Measurements from ENCODE around the gene RPL23. TPM values are rescaled to one million over a fixed set of nuclear protein-coding genes. Genes with fewer than 3 reads are reported as not detected.
A peak's percentile ranks its signal among the peaks of the same experiment; 100 is the strongest.

Gene RPL23
- total RNA-seq, 1 donor from 2014 or later: 1,087 TPM

GRCh38 chr17:38867968-38868816 is 14.7 kb upstream of the RPL23 start:
- Histone ChIP-seq H3K9me3 (ENCODE audit: insufficient read depth, low read depth, low read length) (no peaks in the 10 kb centered on the region), H3K27ac (ENCODE audit: low read depth, low read length) (peak overlapping the region; percentile 36), H3K9ac (ENCODE audit: low read length) (peak overlapping the region; percentile 55)

DNA sequence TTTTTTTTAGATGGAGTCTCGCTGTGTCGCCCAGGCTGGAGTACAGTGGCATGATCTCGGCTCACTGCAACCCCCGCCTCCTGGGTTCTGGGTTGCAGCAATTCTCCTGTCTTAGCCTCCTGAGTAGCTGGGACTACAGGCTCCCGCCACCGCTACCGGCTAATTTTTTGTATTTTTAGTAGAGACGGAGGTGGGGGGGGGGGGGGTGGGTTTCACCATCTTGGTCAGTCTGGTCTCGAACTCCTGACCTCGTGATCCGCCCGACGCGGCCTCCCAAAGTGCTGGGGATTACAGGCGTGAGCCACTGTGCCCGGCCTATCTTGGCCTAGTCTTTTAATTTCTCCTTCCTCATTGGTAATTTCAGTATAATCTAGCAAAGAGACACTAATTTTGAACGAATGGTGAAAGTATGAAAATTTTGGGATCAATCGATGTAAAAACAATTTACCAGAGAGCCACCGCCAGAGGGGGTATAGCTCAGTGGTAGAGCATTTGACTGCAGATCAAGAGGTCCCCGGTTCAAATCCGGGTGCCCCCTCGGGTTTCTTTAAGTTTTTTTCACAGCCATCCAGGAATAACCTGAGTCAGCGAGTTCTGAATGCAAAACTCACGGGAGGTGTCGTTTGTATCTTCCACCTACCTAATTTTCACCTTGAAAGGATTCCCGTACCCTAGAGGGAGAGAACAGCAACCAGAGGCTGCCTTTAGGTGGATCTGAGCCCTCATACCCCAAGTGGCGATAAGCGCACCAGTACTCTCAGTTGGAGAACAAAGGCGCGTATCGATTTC is 13.9 kb upstream of the RPL23 start:
- peak overlapping the region; percentile 87 for H3K4me2 ChIP-seq (ENCODE audit: low read length)
- Mint-ChIP-seq H3K27me3 (ENCODE audit: low read depth, unreplicated experiment) (no peaks in the 10 kb centered on the region), H3K4me3 (ENCODE audit: unreplicated experiment) (peak overlapping the region; percentile 93), H3K27ac (ENCODE audit: unreplicated experiment) (peak overlapping the region; percentile 87), H3K4me1 (ENCODE audit: low read depth, unreplicated experiment) (peaks cover 11% of the 10 kb centered on the region), H3K36me3 (ENCODE audit: low read depth, unreplicated experiment) (peaks cover 5% of the 10 kb centered on the region), H3K9me3 (ENCODE audit: unreplicated experiment) (no peaks in the 10 kb centered on the region)
- H3K79me2 ChIP-seq (ENCODE audit: insufficient read depth, low read length): peaks cover 24% of the 10 kb centered on the region
- H3K4me3 ChIP-seq (ENCODE audit: insufficient read depth, low read depth, low read length): peak overlapping the region; percentile 88
- peak overlapping the region; percentile 55 for H3K9ac ChIP-seq (ENCODE audit: low read length)
- no peaks in the 10 kb centered on the region for H3K9me3 ChIP-seq (ENCODE audit: insufficient read depth, low read depth, low read length)
- H4K20me1 ChIP-seq (ENCODE audit: insufficient read depth, low read length): peaks cover 17% of the 10 kb centered on the region
- no peaks in the 10 kb centered on the region for H3K27me3 ChIP-seq (ENCODE audit: insufficient read depth, low read length)
- TF ChIP-seq CTCF (IDR thresholded peaks at IDR 0.05; ENCODE audit: insufficient read depth, low read depth, low read length) (no peak), EZH2 (IDR thresholded peaks at IDR 0.05; ENCODE audit: insufficient read depth, low read length) (no peak)
- DNase-seq (ENCODE audit: low read depth) (peak; percentile 41), FAIRE-seq (peak; percentile 17)
- no peaks in the 10 kb centered on the region for H3K36me3 ChIP-seq (ENCODE audit: insufficient read depth, low read length)
- peak overlapping the region; percentile 30 for H2AFZ ChIP-seq (ENCODE audit: low read depth, low read length)
- H3K27ac ChIP-seq (ENCODE audit: low read depth, low read length): peak overlapping the region; percentile 36
- peaks cover 33% of the 10 kb centered on the region for H3K4me1 ChIP-seq (ENCODE audit: insufficient read depth, low read length)

More at GRCh38 chr17:38867968-38868816, 14.7 kb upstream of the RPL23 start:
- TF ChIP-seq EZH2 (IDR thresholded peaks at IDR 0.05; ENCODE audit: insufficient read depth, low read length) (no peak), CTCF (IDR thresholded peaks at IDR 0.05; ENCODE audit: insufficient read depth, low read depth, low read length) (no peak)
- Mint-ChIP-seq H3K9me3 (ENCODE audit: unreplicated experiment) (no peaks in the 10 kb centered on the region), H3K4me1 (ENCODE audit: low read depth, unreplicated experiment) (peaks cover 14% of the 10 kb centered on the region), H3K27me3 (ENCODE audit: low read depth, unreplicated experiment) (no peaks in the 10 kb centered on the region), H3K36me3 (ENCODE audit: low read depth, unreplicated experiment) (peaks cover 9% of the 10 kb centered on the region), H3K27ac (ENCODE audit: unreplicated experiment) (peak overlapping the region; percentile 87), H3K4me3 (ENCODE audit: unreplicated experiment) (peak overlapping the region; percentile 93)
- peaks cover 33% of the 10 kb centered on the region for H3K79me2 ChIP-seq (ENCODE audit: insufficient read depth, low read length)
- peak overlapping the region; percentile 88 for H3K4me3 ChIP-seq (ENCODE audit: insufficient read depth, low read depth, low read length)
- peak overlapping the region; percentile 87 for H3K4me2 ChIP-seq (ENCODE audit: low read length)
- H2AFZ ChIP-seq (ENCODE audit: low read depth, low read length): peak overlapping the region; percentile 30
- no peak for FAIRE-seq
- H4K20me1 ChIP-seq (ENCODE audit: insufficient read depth, low read length): peaks cover 26% of the 10 kb centered on the region
- peak; percentile 31 for DNase-seq (ENCODE audit: low read depth)
- peaks cover 4% of the 10 kb centered on the region for H3K36me3 ChIP-seq (ENCODE audit: insufficient read depth, low read length)
- peaks cover 38% of the 10 kb centered on the region for H3K4me1 ChIP-seq (ENCODE audit: insufficient read depth, low read length)
- H3K27me3 ChIP-seq (ENCODE audit: insufficient read depth, low read length): no peaks in the 10 kb centered on the region
